Endothelial cell of umbilical vein (primary cell): ENCODE measurements around the gene GGA2.

Source experiments
- EZH2 ChIP-seq: IDR thresholded peaks from 2 replicates; pipeline ENCODE4 v1.6.1; 2012; ENCODE audit warnings: borderline replicate concordance, low read depth, mild to moderate bottlenecking, moderate library complexity, low read length, inconsistent platforms; ENCODE audit not compliant: severe bottlenecking
- GATA2 ChIP-seq: IDR thresholded peaks from 2 replicates; pipeline ENCODE4 v1.7.0; 2011; ENCODE audit warnings: low read depth, mild to moderate bottlenecking, moderate library complexity, mixed read lengths, low read length; ENCODE audit not compliant: insufficient read length, insufficient read depth
- POLR2A ChIP-seq: IDR thresholded peaks from 2 replicates; pipeline ENCODE4 v1.6.1; 2012; ENCODE audit warnings: low read depth, mild to moderate bottlenecking, control low read depth, low read length
- POLR2AphosphoS5 ChIP-seq: IDR thresholded peaks from 2 replicates; pipeline ENCODE4 v1.6.1; 2012; ENCODE audit warnings: low read depth, mild to moderate bottlenecking, control low read depth, low read length, moderate library complexity; ENCODE audit not compliant: insufficient read depth
- TF ChIP-seq, protein P1 (sequence below), 2 donors: IDR thresholded peaks; 1 replicate in 1 of 2; 2 replicates in 1 of 2; pipeline ENCODE4 v1.5.1; 2011; ENCODE audit warnings: low read length in 2 of 2, mild to moderate bottlenecking in 2 of 2, moderate library complexity in 2 of 2, control low read depth in 1 of 2, inconsistent platforms in 1 of 2, low read depth in 1 of 2; ENCODE audit not compliant: insufficient read depth in 1 of 2; ENCODE audit errors: extremely low read depth in 1 of 2

DNA sequence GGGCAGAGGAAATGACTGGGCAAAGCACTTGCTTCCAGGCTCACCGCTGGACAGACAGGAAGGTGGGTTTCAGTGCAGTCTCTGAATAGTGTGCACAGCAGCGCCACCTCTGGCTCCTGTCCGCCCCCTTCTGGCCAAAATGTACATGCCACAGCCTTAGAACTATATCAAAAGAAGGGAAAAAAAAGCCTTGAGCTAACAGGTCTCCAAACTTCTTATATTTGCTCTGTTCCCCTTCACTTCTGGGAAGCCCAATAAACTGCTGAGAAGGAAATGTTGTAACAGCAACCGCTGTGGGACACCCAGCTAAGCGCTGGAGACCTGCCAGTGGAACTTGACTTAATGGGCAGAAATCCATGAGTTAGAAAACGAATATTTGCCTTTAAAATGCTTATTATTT, 74.8 kb downstream of the GGA2 start:
- TF ChIP-seq, protein P1, sequence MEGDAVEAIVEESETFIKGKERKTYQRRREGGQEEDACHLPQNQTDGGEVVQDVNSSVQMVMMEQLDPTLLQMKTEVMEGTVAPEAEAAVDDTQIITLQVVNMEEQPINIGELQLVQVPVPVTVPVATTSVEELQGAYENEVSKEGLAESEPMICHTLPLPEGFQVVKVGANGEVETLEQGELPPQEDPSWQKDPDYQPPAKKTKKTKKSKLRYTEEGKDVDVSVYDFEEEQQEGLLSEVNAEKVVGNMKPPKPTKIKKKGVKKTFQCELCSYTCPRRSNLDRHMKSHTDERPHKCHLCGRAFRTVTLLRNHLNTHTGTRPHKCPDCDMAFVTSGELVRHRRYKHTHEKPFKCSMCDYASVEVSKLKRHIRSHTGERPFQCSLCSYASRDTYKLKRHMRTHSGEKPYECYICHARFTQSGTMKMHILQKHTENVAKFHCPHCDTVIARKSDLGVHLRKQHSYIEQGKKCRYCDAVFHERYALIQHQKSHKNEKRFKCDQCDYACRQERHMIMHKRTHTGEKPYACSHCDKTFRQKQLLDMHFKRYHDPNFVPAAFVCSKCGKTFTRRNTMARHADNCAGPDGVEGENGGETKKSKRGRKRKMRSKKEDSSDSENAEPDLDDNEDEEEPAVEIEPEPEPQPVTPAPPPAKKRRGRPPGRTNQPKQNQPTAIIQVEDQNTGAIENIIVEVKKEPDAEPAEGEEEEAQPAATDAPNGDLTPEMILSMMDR (IDR thresholded peaks at IDR 0.05; ENCODE audit: extremely low read depth in 1 of 2, insufficient read depth in 1 of 2, low read depth in 1 of 2, low read length in 2 of 2) = peak; percentile 89 to 96
- TF ChIP-seq POLR2AphosphoS5 (no peak), GATA2 (no peak), POLR2A (no peak), EZH2 (no peak)
